Fibroblast of skin of right biceps (primary cell): ENCODE data around the gene G6PC1.
"Not testable (repeated sequence)": the region's sequence is repeated elsewhere in the genome, so short reads cannot be mapped to it uniquely, and the experiment has no call there.

Experiments used
- DNase-seq: peaks from one replicate; pipeline ENCODE4 v3.0.0-alpha.2; 2013

The G6PC1 gene

GRCh38 chr17:42904110-42904469, 3.5 kb downstream of the G6PC1 start:
- DNase-seq = no peak

GRCh38 chr17:42906772-42907446, 6.3 kb downstream of the G6PC1 start:
- DNase-seq = no peak

GRCh38 chr17:42908872-42909700, 8.5 kb downstream of the G6PC1 start:
- peak; percentile 36 for DNase-seq

GRCh38 chr17:42913522-42913921, 12.9 kb downstream of the G6PC1 start:
- no peak for DNase-seq

- DNase-seq = no peak
Measured at GRCh38 chr17:42913981-42914617, 13.5 kb downstream of the G6PC1 start.

- DNase-seq = not testable (repeated sequence)
Measured at GRCh38 chr17:42915288-42915687, 14.7 kb downstream of the G6PC1 start.

GRCh38 chr17:42916388-42917235, 16.0 kb downstream of the G6PC1 start:
- not testable (repeated sequence) for DNase-seq

- peak; percentile 12 for DNase-seq
Measured at GRCh38 chr17:42917236-42917603, 16.6 kb downstream of the G6PC1 start.

- DNase-seq = no peak
Measured at GRCh38 chr17:42918902-42919521, 18.4 kb downstream of the G6PC1 start.

GRCh38 chr17:42919522-42920077, 19.0 kb downstream of the G6PC1 start:
- DNase-seq = not testable (repeated sequence)

GRCh38 chr17:42920106-42920900, 19.7 kb downstream of the G6PC1 start:
- DNase-seq = no peak

GRCh38 chr17:42920922-42921321, 20.3 kb downstream of the G6PC1 start:
- no peak for DNase-seq

- no peak for DNase-seq
Measured at GRCh38 chr17:42922294-42922693, 21.7 kb downstream of the G6PC1 start.

- DNase-seq = not testable (repeated sequence)
Measured at GRCh38 chr17:42923472-42923871, 22.9 kb downstream of the G6PC1 start.

GRCh38 chr17:42924891-42925290, 24.3 kb downstream of the G6PC1 start:
- no peak for DNase-seq

- peak; percentile 71 for DNase-seq
Measured at GRCh38 chr17:42928714-42929496, 28.3 kb downstream of the G6PC1 start.

GRCh38 chr17:42929497-42929844, 28.9 kb downstream of the G6PC1 start:
- no peak for DNase-seq

- peak; percentile 54 for DNase-seq
Measured at GRCh38 chr17:42937712-42938596, 37.4 kb downstream of the G6PC1 start.

- DNase-seq = no peak
Measured at GRCh38 chr17:42944211-42944610, 43.6 kb downstream of the G6PC1 start.
